WTC11 (cell line): Measurements from ENCODE around the gene CFAP77. TPM values are rescaled to one million over a fixed set of nuclear protein-coding genes. Genes with fewer than 3 reads are reported as not detected.

Source experiments
- ATAC-seq: fragments of 200-7000 bp; cut with Tn5 transposase; 2 replicates; pipeline ENCODE4 v1.10.0; 2021; ENCODE audit warnings: mild to moderate bottlenecking, moderate library complexity
- CTCF ChIA-PET: fragments of 300-600 bp; sonication (Branson Sonifier 250); formaldehyde crosslinking; loops from one replicate; lab custom pipeline; 2021; ENCODE audit warnings: antibody characterized with exemption; lab: Charles Lee
- POLR2A ChIA-PET: fragments of 350-600 bp; sonication (Branson Sonifier 250); formaldehyde crosslinking; loops from one replicate; lab custom pipeline; 2021; ENCODE audit warnings: antibody characterized with exemption; lab: Charles Lee
- DNase-seq: peaks from one replicate; pipeline ENCODE4 v3.0.0; 2021; ENCODE audit warnings: low spot score
- H3K27ac Mint-ChIP-seq: 2 replicates; pipeline ENCODE4 v1.8.0; 2021; ENCODE audit warnings: mixed read lengths
- H3K27me3 Mint-ChIP-seq: 2 replicates; pipeline ENCODE4 v1.8.0; 2021; ENCODE audit warnings: low read depth, mild to moderate bottlenecking, moderate library complexity, mixed read lengths
- H3K36me3 Mint-ChIP-seq: 2 replicates; pipeline ENCODE4 v1.8.0; 2021; ENCODE audit warnings: mixed read lengths
- H3K4me1 Mint-ChIP-seq: 2 replicates; pipeline ENCODE4 v1.8.0; 2022; ENCODE audit warnings: mixed read lengths
- H3K4me3 Mint-ChIP-seq: 2 replicates; pipeline ENCODE4 v1.8.0; 2021; ENCODE audit warnings: mild to moderate bottlenecking, moderate library complexity, mixed read lengths
- H3K9me3 Mint-ChIP-seq: 2 replicates; pipeline ENCODE4 v1.8.0; 2021; ENCODE audit warnings: mixed read lengths
- ATF2 ChIP-seq: sonication (generic); formaldehyde crosslinking; IDR thresholded peaks from 2 replicates; pipeline ENCODE4 v1.8.1; 2022; ENCODE audit warnings: low read depth, missing genetic modification reagents, borderline replicate concordance
- FOXK1 ChIP-seq: sonication (generic); formaldehyde crosslinking; IDR thresholded peaks from 2 replicates; pipeline ENCODE4 v1.8.0; 2022; ENCODE audit warnings: mild to moderate bottlenecking, moderate library complexity, missing genetic modification reagents
- FOXP4 ChIP-seq: sonication (generic); formaldehyde crosslinking; IDR thresholded peaks from 2 replicates; pipeline ENCODE4 v1.8.0; 2022; ENCODE audit warnings: mild to moderate bottlenecking, missing genetic modification reagents
- GTF2I ChIP-seq: fragments of 250-450 bp; sonication (Bioruptor Pico); conservative IDR thresholded peaks from 2 replicates; pipeline ENCODE4 v1.4.0; 2021; ENCODE audit warnings: mild to moderate bottlenecking
- NFATC4 ChIP-seq: fragments of 250-450 bp; sonication (Bioruptor Pico); IDR thresholded peaks from 2 replicates; pipeline ENCODE4 v1.9.0; 2021; ENCODE audit warnings: mild to moderate bottlenecking
- PRDM15 ChIP-seq: sonication (generic); formaldehyde crosslinking; IDR thresholded peaks from 2 replicates; pipeline ENCODE4 v1.8.0; 2022; ENCODE audit warnings: missing genetic modification reagents
- PRRX2 ChIP-seq: fragments of 250-450 bp; sonication (Bioruptor Pico); IDR thresholded peaks from 2 replicates; pipeline ENCODE4 v1.8.0; 2021; ENCODE audit warnings: mild to moderate bottlenecking
- RORB ChIP-seq: fragments of 250-450 bp; sonication (Bioruptor Pico); IDR thresholded peaks from 2 replicates; pipeline ENCODE4 v1.9.0; 2021; ENCODE audit warnings: mild to moderate bottlenecking
- ZNF396 ChIP-seq: fragments of 250-450 bp; sonication (Bioruptor Pico); IDR thresholded peaks from 2 replicates; pipeline ENCODE4 v1.8.0; 2021; ENCODE audit warnings: mild to moderate bottlenecking, moderate library complexity, borderline replicate concordance
- total RNA-seq: library from RNA; stranded (reverse); gene quantifications from 3 replicates; pipeline ENCODE4 v1.2.3, GENCODE V29; 2021
- TF ChIP-seq, protein P1 (sequence below): sonication (generic); formaldehyde crosslinking; IDR thresholded peaks from 2 replicates; pipeline ENCODE4 v1.8.1; 2023; ENCODE audit warnings: mild to moderate bottlenecking, missing genetic modification reagents, moderate library complexity
- TF ChIP-seq, protein P2 (sequence below): sonication (generic); formaldehyde crosslinking; IDR thresholded peaks from 2 replicates; pipeline ENCODE4 v1.8.1; 2023; ENCODE audit warnings: mild to moderate bottlenecking, missing genetic modification reagents, moderate library complexity
- TF ChIP-seq, protein P3 (sequence below): fragments of 250-450 bp; sonication (Bioruptor Pico); IDR thresholded peaks from 2 replicates; pipeline ENCODE4 v1.9.0; 2021; ENCODE audit warnings: mild to moderate bottlenecking, borderline replicate concordance
- TF ChIP-seq, protein P4 (sequence below): sonication (generic); formaldehyde crosslinking; IDR thresholded peaks from 2 replicates; pipeline ENCODE4 v1.8.1; 2022; ENCODE audit warnings: low read depth, mild to moderate bottlenecking, moderate library complexity, missing genetic modification reagents, borderline replicate concordance
- TF ChIP-seq, protein P5 (sequence below): sonication (generic); formaldehyde crosslinking; IDR thresholded peaks from 2 replicates; pipeline ENCODE4 v1.8.1; 2023; ENCODE audit warnings: mild to moderate bottlenecking, missing genetic modification reagents

CFAP77 gene
- total RNA-seq, 1 experiment from 2014 or later, result 1.2 TPM

DNA sequence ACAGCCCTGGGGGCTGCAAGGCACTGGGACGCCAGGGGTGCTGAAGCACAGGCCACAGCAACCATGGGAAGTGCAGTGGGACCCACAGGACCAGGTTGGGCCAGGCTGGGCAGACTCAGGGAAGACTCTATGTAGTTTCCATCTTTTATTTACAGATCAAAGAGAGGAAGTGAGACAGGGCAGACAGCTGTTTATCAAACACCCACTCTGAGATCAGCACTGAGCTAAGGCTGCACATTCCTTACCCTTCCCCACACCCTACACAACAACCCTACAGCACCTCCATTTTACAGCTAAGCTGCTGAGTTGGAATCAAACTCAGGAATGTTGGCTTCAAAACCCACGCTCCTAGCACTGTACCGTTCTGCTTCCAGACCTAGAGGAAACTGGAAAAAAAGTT is 192.2 kb downstream of the CFAP77 start:
- TF ChIP-seq, protein P1, sequence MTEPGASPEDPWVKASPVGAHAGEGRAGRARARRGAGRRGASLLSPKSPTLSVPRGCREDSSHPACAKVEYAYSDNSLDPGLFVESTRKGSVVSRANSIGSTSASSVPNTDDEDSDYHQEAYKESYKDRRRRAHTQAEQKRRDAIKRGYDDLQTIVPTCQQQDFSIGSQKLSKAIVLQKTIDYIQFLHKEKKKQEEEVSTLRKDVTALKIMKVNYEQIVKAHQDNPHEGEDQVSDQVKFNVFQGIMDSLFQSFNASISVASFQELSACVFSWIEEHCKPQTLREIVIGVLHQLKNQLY, result no peak
- TF ChIP-seq ZNF396 (CRISPR knock-in tag) (no peak), FOXK1 (CRISPR knock-in tag) (no peak), NFATC4 (no peak), GTF2I (no peak), RORB (no peak), PRRX2 (CRISPR knock-in tag) (no peak), ATF2 (CRISPR knock-in tag) (no peak), FOXP4 (CRISPR knock-in tag) (no peak), PRDM15 (CRISPR knock-in tag) (no peak)
- TF ChIP-seq, protein P2, sequence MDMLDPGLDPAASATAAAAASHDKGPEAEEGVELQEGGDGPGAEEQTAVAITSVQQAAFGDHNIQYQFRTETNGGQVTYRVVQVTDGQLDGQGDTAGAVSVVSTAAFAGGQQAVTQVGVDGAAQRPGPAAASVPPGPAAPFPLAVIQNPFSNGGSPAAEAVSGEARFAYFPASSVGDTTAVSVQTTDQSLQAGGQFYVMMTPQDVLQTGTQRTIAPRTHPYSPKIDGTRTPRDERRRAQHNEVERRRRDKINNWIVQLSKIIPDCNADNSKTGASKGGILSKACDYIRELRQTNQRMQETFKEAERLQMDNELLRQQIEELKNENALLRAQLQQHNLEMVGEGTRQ, result no peak
- TF ChIP-seq, protein P3, sequence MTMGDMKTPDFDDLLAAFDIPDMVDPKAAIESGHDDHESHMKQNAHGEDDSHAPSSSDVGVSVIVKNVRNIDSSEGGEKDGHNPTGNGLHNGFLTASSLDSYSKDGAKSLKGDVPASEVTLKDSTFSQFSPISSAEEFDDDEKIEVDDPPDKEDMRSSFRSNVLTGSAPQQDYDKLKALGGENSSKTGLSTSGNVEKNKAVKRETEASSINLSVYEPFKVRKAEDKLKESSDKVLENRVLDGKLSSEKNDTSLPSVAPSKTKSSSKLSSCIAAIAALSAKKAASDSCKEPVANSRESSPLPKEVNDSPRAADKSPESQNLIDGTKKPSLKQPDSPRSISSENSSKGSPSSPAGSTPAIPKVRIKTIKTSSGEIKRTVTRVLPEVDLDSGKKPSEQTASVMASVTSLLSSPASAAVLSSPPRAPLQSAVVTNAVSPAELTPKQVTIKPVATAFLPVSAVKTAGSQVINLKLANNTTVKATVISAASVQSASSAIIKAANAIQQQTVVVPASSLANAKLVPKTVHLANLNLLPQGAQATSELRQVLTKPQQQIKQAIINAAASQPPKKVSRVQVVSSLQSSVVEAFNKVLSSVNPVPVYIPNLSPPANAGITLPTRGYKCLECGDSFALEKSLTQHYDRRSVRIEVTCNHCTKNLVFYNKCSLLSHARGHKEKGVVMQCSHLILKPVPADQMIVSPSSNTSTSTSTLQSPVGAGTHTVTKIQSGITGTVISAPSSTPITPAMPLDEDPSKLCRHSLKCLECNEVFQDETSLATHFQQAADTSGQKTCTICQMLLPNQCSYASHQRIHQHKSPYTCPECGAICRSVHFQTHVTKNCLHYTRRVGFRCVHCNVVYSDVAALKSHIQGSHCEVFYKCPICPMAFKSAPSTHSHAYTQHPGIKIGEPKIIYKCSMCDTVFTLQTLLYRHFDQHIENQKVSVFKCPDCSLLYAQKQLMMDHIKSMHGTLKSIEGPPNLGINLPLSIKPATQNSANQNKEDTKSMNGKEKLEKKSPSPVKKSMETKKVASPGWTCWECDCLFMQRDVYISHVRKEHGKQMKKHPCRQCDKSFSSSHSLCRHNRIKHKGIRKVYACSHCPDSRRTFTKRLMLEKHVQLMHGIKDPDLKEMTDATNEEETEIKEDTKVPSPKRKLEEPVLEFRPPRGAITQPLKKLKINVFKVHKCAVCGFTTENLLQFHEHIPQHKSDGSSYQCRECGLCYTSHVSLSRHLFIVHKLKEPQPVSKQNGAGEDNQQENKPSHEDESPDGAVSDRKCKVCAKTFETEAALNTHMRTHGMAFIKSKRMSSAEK (CRISPR knock-in tag), result no peak
- TF ChIP-seq, protein P4, sequence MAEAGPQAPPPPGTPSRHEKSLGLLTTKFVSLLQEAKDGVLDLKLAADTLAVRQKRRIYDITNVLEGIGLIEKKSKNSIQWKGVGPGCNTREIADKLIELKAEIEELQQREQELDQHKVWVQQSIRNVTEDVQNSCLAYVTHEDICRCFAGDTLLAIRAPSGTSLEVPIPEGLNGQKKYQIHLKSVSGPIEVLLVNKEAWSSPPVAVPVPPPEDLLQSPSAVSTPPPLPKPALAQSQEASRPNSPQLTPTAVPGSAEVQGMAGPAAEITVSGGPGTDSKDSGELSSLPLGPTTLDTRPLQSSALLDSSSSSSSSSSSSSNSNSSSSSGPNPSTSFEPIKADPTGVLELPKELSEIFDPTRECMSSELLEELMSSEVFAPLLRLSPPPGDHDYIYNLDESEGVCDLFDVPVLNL (CRISPR knock-in tag), result no peak
- TF ChIP-seq, protein P5, sequence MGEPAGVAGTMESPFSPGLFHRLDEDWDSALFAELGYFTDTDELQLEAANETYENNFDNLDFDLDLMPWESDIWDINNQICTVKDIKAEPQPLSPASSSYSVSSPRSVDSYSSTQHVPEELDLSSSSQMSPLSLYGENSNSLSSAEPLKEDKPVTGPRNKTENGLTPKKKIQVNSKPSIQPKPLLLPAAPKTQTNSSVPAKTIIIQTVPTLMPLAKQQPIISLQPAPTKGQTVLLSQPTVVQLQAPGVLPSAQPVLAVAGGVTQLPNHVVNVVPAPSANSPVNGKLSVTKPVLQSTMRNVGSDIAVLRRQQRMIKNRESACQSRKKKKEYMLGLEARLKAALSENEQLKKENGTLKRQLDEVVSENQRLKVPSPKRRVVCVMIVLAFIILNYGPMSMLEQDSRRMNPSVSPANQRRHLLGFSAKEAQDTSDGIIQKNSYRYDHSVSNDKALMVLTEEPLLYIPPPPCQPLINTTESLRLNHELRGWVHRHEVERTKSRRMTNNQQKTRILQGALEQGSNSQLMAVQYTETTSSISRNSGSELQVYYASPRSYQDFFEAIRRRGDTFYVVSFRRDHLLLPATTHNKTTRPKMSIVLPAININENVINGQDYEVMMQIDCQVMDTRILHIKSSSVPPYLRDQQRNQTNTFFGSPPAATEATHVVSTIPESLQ (CRISPR knock-in tag), result no peak
- TF ChIP-seq, all 79 proteins: peak for 0
- DNase-seq (no peak), ATAC-seq (no peak)
- Mint-ChIP-seq H3K27me3 (no peaks in the 10 kb centered on the region), H3K4me1 (peaks cover 3% of the 10 kb centered on the region; the same call in 1 of the 2 replicates), H3K9me3 (no peaks in the 10 kb centered on the region), H3K4me3 (no peak overlapping the region), H3K27ac (no peak overlapping the region), H3K36me3 (peaks cover 31% of the 10 kb centered on the region)
- CTCF ChIA-PET, result interaction anchor here (0.6 kb wide), 1 partner anchor 134 kb away, joined by 3 read pairs; no protein-coding TSS in a partner anchor
- POLR2A ChIA-PET, result no interaction called here
